ENCODE data around the gene FRMD1.

Gene FRMD1

DNA sequence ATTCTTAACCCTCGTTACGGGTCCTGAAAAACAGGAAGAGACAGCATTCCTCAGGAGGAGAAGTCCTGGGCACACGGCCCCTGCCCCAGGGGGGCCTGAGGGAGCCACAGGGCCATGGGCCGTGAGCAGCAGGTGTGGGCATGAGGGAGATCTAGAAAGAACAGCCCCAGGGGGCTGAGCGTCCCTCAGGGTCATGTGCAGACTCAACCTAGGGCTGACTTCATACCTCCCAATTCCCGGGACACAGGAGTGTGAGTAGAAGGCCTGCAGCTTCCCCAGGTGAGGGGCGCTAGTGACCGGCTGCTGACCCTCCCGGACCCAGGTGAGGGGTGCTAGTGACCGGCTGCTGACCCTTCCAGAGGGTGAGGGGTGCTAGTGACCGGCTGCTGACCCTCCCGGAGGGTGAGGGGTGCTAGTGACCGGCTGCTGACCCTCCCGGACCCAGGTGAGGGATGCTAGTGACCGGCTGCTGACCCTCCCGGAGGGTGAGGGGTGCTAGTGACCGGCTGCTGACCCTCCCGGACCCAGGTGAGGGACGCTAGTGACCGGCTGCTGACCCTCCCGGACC, 35.1 kb downstream of the FRMD1 start:
- no peaks in the 10 kb centered on the region; the same call in 1 of the 2 replicates for H3K4me1 ChIP-seq (ENCODE audit: control insufficient read depth, insufficient read depth, low read length)
- H3K4me3 ChIP-seq (ENCODE audit: low read depth, low read length): no peak overlapping the region
- no peak overlapping the region for H3K27ac ChIP-seq (ENCODE audit: low read depth, low read length)
- H3K9ac ChIP-seq (ENCODE audit: low read length): no peak overlapping the region
- H3K9me3 ChIP-seq (ENCODE audit: control insufficient read depth, insufficient read depth, low read depth, low read length): peaks cover 31% of the 10 kb centered on the region
- H3K27me3 ChIP-seq (ENCODE audit: control insufficient read depth, insufficient read depth, low read length): no peaks in the 10 kb centered on the region
- no peaks in the 10 kb centered on the region for H3K36me3 ChIP-seq (ENCODE audit: control insufficient read depth, insufficient read depth, low read length)

DNA sequence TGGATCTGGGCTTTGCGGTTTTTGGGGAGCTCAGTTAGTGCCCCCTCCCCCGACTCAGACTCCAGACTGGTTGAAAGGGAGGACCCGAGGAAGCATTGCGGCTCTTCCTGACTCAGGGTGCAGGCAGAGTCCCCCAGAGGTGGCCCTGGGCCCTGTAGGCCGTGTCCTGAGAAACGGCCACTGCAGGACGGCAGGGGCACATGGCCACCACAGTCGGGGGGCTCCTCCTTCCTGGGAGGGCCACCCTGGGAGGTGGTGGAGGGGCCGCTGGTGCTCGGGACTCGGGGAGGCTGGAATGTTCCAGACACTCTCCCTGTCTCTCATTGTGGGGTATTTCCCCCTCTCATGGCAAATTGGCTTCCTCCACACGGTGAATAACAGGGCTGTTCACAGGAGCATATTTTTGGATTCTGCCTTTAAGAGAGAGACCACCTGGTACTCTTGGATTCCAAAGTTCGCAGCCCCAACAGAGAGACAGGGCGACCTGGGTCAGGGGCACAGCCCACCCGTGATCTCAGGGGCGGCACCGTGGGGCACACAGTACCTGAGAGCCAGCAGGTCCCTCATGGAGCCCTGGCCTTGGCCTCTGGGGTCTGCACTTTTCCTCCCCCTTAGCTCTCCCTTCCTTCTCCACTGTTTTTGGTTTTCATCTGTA, 35.7 kb downstream of the FRMD1 start:
- Histone ChIP-seq H3K27ac (ENCODE audit: low read depth, low read length) (no peak overlapping the region), H3K4me3 (ENCODE audit: low read depth, low read length) (no peak overlapping the region), H3K4me1 (ENCODE audit: control insufficient read depth, insufficient read depth, low read length) (no peaks in the 10 kb centered on the region; the same call in 1 of the 2 replicates), H3K36me3 (ENCODE audit: control insufficient read depth, insufficient read depth, low read length) (no peaks in the 10 kb centered on the region), H3K9ac (ENCODE audit: low read length) (no peak overlapping the region), H3K27me3 (ENCODE audit: control insufficient read depth, insufficient read depth, low read length) (no peaks in the 10 kb centered on the region), H3K9me3 (ENCODE audit: control insufficient read depth, insufficient read depth, low read depth, low read length) (peaks cover 36% of the 10 kb centered on the region)

DNA sequence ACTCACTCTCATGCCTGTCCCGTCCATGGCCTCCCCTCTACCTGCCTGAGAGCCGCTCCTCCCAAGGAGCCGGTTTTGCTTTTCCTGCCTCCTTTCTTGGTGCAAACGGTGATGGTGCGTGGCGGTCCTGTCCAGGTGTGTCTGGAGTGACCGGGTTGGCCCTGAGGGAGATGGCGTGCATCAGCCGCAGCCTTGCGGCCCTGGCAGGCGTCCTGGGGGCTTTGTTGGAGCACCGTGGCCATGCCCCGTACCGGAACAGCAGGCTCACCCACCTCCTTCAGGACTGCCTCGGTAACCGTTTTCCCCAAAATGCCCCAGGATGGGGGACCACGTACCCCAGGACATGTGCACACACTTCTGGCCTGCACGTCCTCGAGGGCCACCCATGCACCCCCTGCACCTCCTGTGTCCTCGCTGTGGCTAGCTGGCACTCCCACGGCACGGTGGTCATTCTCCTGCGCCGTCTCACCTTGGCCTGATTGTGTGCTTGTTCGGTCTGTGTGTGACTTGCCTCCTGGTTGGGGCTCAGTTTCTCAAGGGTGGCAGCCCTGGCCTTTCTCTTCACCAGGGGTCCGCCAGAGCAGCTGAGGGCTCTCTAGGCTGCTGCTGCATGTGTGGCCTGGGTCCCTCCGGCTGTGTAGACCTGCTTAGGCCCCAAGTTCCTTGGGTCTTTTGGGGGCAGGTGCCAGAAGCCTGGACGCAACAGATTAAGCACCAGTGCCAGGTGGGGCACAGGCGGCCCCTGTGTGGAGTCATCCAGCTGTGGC, 36.4 kb downstream of the FRMD1 start:
- no peak overlapping the region for H3K27ac ChIP-seq (ENCODE audit: low read depth, low read length)
- H3K4me1 ChIP-seq (ENCODE audit: control insufficient read depth, insufficient read depth, low read length): no peaks in the 10 kb centered on the region; the same call in 1 of the 2 replicates
- no peaks in the 10 kb centered on the region for H3K27me3 ChIP-seq (ENCODE audit: control insufficient read depth, insufficient read depth, low read length)
- H3K9ac ChIP-seq (ENCODE audit: low read length): no peak overlapping the region
- no peak overlapping the region for H3K4me3 ChIP-seq (ENCODE audit: low read depth, low read length)
- no peaks in the 10 kb centered on the region for H3K36me3 ChIP-seq (ENCODE audit: control insufficient read depth, insufficient read depth, low read length)
- H3K9me3 ChIP-seq (ENCODE audit: control insufficient read depth, insufficient read depth, low read depth, low read length): peaks cover 42% of the 10 kb centered on the region

DNA sequence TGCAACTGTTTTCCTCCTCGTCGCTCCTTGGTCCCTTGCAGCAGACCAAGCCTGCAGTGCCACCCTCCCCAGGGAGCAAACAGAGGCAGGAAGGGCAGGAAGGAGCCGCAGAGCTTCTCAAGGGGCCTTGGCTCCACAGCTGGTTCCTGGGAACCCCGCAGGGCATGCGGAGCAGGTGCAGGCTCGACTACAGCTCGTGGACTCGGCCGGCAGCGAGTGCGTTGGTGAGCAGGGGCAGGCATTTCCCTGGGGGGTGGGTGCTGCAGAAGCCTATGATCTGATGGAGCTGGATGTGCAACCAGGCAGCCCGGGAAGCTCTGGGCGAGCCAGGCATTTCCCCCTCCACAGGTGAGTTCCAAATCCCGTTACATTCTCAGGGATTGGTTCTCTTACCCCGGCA, 37.1 kb downstream of the FRMD1 start:
- no peak overlapping the region for H3K9ac ChIP-seq (ENCODE audit: low read length)
- H3K9me3 ChIP-seq (ENCODE audit: control insufficient read depth, insufficient read depth, low read depth, low read length): peaks cover 46% of the 10 kb centered on the region
- H3K36me3 ChIP-seq (ENCODE audit: control insufficient read depth, insufficient read depth, low read length): no peaks in the 10 kb centered on the region
- H3K27me3 ChIP-seq (ENCODE audit: control insufficient read depth, insufficient read depth, low read length): no peaks in the 10 kb centered on the region
- H3K27ac ChIP-seq (ENCODE audit: low read depth, low read length): no peak overlapping the region
- H3K4me1 ChIP-seq (ENCODE audit: control insufficient read depth, insufficient read depth, low read length): no peaks in the 10 kb centered on the region; the same call in 1 of the 2 replicates
- H3K4me3 ChIP-seq (ENCODE audit: low read depth, low read length): no peak overlapping the region

DNA sequence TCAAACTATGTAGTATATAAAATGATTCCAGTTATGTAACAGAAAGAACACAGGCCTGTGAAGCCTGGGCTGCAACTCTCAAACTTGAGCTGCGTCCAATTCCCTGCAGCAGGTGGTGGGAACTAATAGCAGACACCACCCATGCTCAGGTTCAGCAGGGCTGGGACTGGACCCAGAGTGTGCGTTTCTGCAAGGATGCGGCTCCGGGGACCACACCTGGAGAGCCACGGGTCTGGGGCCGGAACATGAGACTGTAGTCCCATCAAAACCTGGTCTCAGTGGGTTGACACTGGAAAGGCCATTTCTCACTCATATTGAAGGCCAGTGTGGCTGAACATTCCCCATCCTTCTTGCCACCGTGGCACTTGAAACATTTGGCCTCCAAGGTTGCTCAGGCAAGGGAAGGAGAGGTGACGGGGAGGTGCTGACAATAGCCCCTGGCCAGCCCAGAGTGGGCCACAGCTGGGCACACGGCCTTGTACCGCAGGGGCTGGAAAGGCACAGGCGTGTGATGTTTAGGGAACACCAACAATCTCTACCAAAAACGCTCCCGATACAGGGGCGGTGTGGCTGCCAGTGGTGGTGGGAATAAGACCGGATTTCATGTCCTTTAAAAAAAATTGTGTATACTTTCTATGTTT, 38.0 kb downstream of the FRMD1 start:
- H3K4me1 ChIP-seq (ENCODE audit: control insufficient read depth, insufficient read depth, low read length): peaks cover 6% of the 10 kb centered on the region; the same call in 1 of the 2 replicates
- peaks cover 46% of the 10 kb centered on the region for H3K9me3 ChIP-seq (ENCODE audit: control insufficient read depth, insufficient read depth, low read depth, low read length)
- no peak overlapping the region for H3K27ac ChIP-seq (ENCODE audit: low read depth, low read length)
- H3K27me3 ChIP-seq (ENCODE audit: control insufficient read depth, insufficient read depth, low read length): no peaks in the 10 kb centered on the region
- H3K9ac ChIP-seq (ENCODE audit: low read length): no peak overlapping the region
- no peak overlapping the region for H3K4me3 ChIP-seq (ENCODE audit: low read depth, low read length)
- H3K36me3 ChIP-seq (ENCODE audit: control insufficient read depth, insufficient read depth, low read length): no peaks in the 10 kb centered on the region

DNA sequence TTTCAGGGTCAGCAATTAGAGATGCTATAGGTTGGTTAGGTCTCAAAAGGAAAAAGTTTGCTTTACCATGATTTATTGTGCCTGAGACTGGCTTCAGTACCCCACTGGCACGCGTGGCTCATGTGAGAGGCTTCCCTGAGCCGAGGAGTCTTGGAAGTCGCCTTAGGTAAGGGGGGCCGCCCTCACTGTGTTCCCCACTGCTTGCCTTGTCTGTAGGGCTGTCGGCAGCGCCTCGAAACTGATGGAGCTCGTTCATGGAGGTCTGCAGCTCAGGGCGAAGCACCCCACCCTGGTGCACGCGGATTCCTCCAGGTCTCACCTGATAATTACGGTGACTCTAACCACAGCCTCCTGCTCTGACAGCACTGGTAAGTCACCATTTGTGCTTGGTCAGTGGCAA, 39.2 kb downstream of the FRMD1 start:
- no peaks in the 10 kb centered on the region for H3K36me3 ChIP-seq (ENCODE audit: control insufficient read depth, insufficient read depth, low read length)
- peaks cover 12% of the 10 kb centered on the region for H3K4me1 ChIP-seq (ENCODE audit: control insufficient read depth, insufficient read depth, low read length)
- peaks cover 49% of the 10 kb centered on the region for H3K9me3 ChIP-seq (ENCODE audit: control insufficient read depth, insufficient read depth, low read depth, low read length)
- no peaks in the 10 kb centered on the region for H3K27me3 ChIP-seq (ENCODE audit: control insufficient read depth, insufficient read depth, low read length)
- H3K4me3 ChIP-seq (ENCODE audit: low read depth, low read length): no peak overlapping the region
- H3K27ac ChIP-seq (ENCODE audit: low read depth, low read length): no peak overlapping the region
- H3K9ac ChIP-seq (ENCODE audit: low read length): no peak overlapping the region

DNA sequence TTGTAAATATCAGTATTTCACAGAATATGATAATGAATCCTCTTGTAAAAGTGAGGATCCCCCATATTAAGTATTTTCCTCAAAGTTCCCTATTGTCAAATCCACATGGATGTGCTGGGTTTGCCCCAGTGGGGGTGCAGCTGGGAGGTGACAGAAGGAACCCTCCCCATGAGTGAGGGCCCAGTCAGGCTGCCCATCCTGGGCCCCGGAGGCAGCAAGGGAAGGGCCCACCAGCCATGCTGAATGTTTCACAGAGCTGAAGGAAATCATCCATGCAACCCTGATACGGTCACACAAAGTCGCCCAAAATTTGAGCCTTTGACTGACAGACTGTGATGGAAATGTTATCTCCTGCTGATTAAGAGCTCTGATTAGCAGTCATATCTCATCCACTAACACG, 39.7 kb downstream of the FRMD1 start:
- Histone ChIP-seq H3K36me3 (ENCODE audit: control insufficient read depth, insufficient read depth, low read length) (no peaks in the 10 kb centered on the region), H3K27me3 (ENCODE audit: control insufficient read depth, insufficient read depth, low read length) (no peaks in the 10 kb centered on the region), H3K9me3 (ENCODE audit: control insufficient read depth, insufficient read depth, low read depth, low read length) (peaks cover 49% of the 10 kb centered on the region), H3K27ac (ENCODE audit: low read depth, low read length) (no peak overlapping the region), H3K4me1 (ENCODE audit: control insufficient read depth, insufficient read depth, low read length) (peaks cover 12% of the 10 kb centered on the region), H3K4me3 (ENCODE audit: low read depth, low read length) (no peak overlapping the region), H3K9ac (ENCODE audit: low read length) (no peak overlapping the region)

DNA sequence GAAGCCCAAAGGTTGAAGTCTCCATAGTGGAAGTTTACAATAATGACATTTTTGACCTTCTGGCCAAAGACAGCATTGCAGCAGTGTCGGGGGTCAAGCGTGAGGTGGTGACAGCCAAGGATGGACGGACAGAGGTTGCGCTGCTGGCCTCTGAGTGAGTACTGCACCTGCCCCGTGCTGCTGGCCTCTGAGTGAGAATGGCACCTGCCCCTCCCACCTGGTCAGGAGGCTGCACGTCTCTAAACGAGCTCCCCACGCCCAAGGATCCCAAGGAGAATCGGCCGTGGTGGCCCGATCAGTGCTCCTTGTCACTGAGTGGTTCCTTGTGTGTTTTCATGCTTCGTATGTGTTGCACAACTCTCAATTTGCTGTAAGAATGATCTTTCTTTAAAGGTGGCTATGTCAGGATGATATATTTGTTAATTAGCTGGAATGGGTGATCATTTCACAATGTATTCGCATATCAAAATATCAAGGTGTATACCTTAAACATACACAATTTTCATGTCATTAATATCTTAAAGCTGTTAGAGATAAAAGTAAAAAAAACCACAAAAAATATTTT, 40.4 kb downstream of the FRMD1 start:
- no peak overlapping the region for H3K4me3 ChIP-seq (ENCODE audit: low read depth, low read length)
- H3K27me3 ChIP-seq (ENCODE audit: control insufficient read depth, insufficient read depth, low read length): no peaks in the 10 kb centered on the region
- H3K9me3 ChIP-seq (ENCODE audit: control insufficient read depth, insufficient read depth, low read depth, low read length): peaks cover 49% of the 10 kb centered on the region
- no peak overlapping the region for H3K27ac ChIP-seq (ENCODE audit: low read depth, low read length)
- H3K9ac ChIP-seq (ENCODE audit: low read length): no peak overlapping the region
- H3K4me1 ChIP-seq (ENCODE audit: control insufficient read depth, insufficient read depth, low read length): peaks cover 12% of the 10 kb centered on the region
- H3K36me3 ChIP-seq (ENCODE audit: control insufficient read depth, insufficient read depth, low read length): no peaks in the 10 kb centered on the region

DNA sequence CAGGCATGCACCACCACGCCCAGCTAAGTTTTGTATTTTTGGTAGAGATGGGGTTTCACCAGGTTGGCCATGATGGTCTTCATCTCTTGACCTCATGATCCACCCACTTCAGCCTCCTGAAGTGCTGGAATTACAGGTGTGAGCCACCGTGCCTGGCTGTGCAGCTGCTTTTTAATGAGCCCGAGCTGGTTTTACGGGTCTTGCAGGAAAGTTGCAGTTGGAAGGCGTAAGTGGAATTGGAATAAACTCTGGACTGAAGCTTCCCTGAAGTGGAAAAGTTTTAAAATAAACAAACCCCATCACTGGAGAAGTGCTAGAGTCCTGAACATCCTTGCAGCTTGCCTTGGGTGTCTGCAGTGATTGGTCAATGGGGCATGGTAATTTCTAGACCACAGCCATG, 41.2 kb downstream of the FRMD1 start:
- no peak overlapping the region for H3K9ac ChIP-seq (ENCODE audit: low read length)
- no peak overlapping the region for H3K27ac ChIP-seq (ENCODE audit: low read depth, low read length)
- H3K27me3 ChIP-seq (ENCODE audit: control insufficient read depth, insufficient read depth, low read length): no peaks in the 10 kb centered on the region
- no peak overlapping the region for H3K4me3 ChIP-seq (ENCODE audit: low read depth, low read length)
- peaks cover 49% of the 10 kb centered on the region for H3K9me3 ChIP-seq (ENCODE audit: control insufficient read depth, insufficient read depth, low read depth, low read length)
- H3K36me3 ChIP-seq (ENCODE audit: control insufficient read depth, insufficient read depth, low read length): no peaks in the 10 kb centered on the region
- H3K4me1 ChIP-seq (ENCODE audit: control insufficient read depth, insufficient read depth, low read length): peaks cover 12% of the 10 kb centered on the region

DNA sequence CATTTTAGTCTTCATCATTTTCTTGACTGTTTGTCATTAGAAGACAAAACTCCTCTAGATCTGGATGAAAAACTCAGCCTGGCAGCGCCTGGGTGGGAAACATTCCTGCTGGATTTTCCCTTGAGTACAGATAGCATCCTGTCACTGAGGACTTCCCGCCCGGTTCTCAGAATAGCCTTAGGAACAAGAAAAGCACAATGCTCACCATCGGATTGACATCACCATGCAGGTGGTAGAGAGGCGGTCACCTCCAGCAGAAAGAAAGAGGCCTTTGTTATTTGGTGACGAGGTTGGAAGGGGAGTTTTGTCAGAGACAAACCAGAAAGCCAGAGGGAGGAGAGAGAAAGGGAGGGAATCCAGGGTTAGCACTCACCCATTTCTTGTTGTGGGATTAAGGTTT, 41.8 kb downstream of the FRMD1 start:
- Histone ChIP-seq H3K4me1 (ENCODE audit: control insufficient read depth, insufficient read depth, low read length) (peaks cover 13% of the 10 kb centered on the region), H3K27me3 (ENCODE audit: control insufficient read depth, insufficient read depth, low read length) (no peaks in the 10 kb centered on the region), H3K9me3 (ENCODE audit: control insufficient read depth, insufficient read depth, low read depth, low read length) (peaks cover 45% of the 10 kb centered on the region)

More for the DNA sequence above, 41.8 kb downstream of the FRMD1 start:
- Histone ChIP-seq H3K27ac (ENCODE audit: low read depth, low read length) (no peak overlapping the region), H3K9ac (ENCODE audit: low read length) (no peak overlapping the region), H3K36me3 (ENCODE audit: control insufficient read depth, insufficient read depth, low read length) (no peaks in the 10 kb centered on the region), H3K4me3 (ENCODE audit: low read depth, low read length) (no peak overlapping the region)

All from HUES6 (cell line).